Right lung (tissue), 5 donors: ENCODE results near the gene DEPDC5. TPM values are rescaled to one million over a fixed set of nuclear protein-coding genes. Genes with fewer than 3 reads are reported as not detected.
"Not testable (repeated sequence)": the region's sequence is repeated elsewhere in the genome, so short reads cannot be mapped to it uniquely, and the experiment has no call there.

Experiments used
- DNase-seq, 2 donors: peaks; one replicate each; pipeline ENCODE4 v3.0.0-alpha.2; 2013
- polyA plus RNA-seq, 5 donors: library from polyadenylated mRNA; unstranded; fragments of 120-200 nt; gene quantifications; one replicate each; pipeline versions ENCODE4 v1.2.1 to v1.2.3, GENCODE V29; 2013; ENCODE audit warnings: inconsistent platforms in 1 of 5, low replicate concordance in 1 of 5; ENCODE audit not compliant: insufficient read length in 5 of 5, insufficient read depth in 1 of 5

The DEPDC5 gene
- polyA plus RNA-seq, 5 donors: 12.2 to 19.4 (median 15.1) TPM

DNA sequence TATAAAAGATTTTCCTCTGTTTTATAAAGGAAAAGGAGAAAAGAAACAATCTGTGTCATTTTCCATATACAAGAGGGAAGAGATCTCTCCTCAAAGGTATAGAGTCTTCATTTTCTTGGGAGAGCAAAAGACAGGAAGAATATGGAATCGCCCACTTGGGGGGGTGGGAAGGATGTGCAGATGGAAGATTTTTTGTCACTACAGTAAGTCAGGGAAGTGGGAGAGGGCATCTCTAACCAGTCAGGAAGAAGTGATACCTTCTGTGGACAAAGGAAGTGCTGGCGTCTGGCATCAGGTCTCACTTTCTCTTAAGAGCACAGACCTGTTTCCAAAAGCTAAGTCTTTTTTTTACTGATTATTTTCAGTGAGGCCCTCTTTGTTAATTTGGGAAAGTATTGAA is 5.3 kb upstream of the DEPDC5 start:
- no peak for DNase-seq

DNA sequence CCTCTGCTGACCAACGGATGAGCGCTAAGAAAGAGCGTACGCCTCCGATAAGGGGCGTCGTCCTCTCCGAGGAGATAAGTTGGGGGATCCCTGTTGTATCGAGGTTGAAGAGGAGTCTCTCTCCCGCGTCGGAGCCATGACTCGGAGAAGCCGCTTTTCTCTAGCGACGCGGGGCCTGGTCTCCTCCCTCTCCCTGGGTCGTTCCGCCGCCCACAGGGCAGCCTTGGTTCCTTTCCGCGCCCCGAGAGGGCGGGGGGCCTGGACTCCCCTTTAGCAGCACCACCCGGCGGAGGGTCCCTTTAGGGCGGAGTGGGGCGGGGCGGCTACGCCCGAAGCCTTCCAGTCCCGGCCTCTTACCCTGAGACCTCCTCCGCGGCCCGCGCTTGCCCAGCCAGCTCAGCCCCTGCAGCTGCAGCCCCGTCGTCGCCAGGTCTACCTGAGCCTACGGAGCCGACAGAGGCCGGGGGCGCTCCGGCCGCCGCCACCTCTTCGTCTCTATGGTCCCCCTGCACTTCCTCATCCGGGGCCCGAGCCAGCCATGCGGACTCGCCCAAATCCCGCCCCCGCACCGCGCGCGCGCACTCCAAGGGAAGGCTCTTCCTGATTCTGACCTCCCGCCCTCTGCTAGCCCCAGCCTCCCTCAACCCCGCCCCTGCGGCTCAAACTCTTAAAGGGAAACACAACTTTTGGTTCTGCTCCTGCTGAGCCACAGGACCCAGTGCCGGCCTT is 4.0 kb upstream of the DEPDC5 start, which contains the start of gene PRR14L:
Gene PRR14L (minus strand): TSS at position 497 of the 729 bp plus-strand sequence. CDS start 11,272 bp downstream, outside the sequence.
- peak; percentile 95 to 96 for DNase-seq

DNA sequence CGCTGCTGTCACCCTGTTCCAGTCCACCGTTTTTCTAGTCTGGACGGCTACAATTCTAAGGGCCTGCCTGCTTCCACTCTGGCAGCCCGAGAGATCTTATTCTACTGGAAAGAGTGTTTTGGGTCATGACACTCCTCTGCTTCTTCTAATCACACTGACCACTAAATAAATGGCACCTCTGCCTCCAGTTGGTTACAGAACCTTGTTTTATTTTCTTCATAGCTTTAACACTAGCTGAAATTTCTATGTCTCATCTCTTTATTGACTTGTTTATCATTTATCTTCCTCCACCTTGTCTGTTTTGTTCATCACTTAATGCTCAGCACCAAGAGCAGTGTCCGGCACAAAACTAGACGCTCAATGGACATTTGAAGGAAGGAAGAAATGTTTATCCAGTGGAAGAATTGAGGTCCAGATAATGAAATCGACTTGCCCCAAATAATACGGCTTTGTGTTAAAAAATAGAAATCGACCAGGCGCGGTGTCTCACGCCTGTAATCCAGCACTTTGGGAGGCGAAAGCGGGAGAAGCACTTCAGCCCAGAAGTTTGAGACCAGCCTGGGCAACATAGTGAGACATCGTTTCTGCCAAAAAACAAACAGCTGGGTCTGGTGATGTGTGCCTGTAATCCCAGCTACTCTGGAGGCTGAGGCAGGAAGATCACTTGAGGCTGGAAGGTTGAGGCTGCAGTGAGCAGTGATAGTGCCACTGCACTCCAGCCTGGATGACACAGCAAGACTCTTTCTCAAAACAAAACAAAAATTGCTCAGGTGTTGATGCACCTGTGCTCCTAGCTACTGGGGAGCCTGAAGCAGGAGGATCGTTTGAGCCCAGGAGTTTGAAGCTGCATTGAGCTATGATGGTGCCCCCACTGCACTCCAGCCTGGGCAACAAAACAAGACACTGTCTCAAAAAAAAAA is 3.2 kb upstream of the DEPDC5 start:
- DNase-seq: no peak

DNA sequence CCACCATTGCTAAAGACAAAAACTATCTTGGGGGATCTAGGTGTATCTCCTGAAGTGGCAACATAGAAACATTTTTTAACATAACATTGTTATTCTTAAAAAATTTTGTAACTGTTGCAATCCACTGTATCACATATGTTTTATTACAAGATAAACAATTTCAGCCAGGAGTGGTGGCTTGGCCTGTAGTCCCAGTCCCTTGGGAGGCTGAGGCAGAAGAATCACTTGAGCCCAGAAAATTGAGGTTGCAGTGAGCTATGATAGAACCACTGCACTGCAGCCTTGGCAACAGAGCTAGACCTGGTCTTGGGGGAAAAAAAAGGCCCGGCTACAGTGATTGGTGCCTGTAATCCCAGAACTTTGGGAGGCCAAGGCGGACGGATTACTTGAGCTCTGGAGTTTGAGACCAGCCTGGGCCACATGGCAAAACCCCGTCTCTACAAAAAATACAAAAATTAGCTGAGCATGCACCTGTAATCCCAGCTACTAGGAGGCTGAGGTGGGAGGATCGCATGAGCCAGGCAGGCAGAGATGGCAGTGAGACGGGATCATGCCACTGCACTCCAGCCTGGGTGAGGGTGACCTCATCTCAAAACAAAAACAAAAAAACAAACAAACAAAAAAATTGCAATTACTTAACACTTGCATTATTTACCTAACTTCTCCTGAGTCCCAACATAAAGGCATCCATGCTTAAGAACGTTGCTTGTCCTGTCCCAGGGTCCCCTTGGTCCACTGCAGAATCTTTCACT is 1.5 kb upstream of the DEPDC5 start:
- DNase-seq: no peak

DNA sequence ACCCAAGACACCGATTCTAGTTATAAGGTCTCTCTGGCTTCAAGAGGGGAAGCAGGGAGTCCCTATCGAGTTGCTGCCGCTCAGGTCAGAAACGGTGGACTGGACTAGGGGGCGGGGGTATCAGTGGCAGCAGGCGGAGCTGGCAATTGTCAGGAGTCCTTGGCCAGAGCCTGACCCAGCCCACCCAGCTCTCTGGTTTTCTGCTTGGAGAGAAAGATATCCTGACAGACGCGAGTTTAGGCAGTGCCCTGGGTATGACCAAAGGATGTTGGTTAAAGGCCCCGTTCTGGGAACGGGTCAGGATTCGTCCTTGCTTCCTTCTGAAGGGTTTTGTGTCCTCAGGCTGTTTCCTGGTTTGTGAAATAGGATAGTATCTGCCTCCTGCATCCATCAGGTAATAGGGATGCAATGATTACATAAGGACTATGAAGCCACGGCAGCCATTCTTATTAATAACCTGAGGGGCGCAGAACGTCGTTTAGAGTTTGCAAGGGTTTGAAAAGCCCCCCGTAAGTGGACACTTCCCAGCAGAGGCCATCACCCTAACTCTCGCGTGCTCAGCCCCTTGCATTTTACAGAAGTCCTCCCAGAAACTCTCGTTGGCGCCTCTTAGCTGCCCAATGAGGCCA is 700 bp upstream of the DEPDC5 start:
- peak; percentile 32 to 43 for DNase-seq

DNA sequence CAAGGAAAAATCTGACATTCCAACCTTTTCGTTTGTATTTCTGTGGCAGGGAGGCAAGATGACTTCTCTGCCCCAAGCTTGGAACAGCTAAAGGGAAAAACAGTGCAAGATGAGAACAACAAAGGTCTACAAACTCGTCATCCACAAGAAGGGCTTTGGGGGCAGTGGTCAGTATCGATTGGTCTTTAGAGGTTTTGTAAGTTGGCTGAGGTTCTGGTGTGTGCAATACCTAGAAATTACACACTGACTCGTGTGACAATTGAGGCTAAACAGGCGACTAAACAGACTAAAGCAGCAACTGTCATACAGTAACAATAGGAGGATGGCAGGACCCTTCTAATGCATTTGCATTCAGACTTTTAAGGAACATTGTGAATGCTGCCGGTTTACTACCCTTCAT is 994 bp downstream of the DEPDC5 start:
- no peak for DNase-seq

DNA sequence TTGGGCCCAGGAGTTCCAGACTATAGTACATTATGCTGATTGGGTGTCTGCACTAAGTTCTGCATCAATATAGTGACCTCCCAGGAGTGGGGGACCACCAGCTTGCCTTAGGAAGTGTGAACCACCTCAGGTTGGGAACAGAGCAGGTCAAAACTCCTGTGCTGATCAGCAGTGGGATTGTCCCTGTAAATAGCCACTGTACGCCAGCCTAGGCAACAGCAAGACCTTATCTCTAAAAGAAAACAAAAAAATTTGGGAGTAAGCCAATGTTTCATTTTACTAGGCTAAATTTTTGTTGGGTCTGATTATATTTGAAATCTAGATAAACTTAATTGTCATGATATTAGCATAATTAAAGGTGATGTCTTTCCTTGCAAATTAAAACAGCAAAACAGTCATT is 3.4 kb downstream of the DEPDC5 start:
- DNase-seq: no peak

DNA sequence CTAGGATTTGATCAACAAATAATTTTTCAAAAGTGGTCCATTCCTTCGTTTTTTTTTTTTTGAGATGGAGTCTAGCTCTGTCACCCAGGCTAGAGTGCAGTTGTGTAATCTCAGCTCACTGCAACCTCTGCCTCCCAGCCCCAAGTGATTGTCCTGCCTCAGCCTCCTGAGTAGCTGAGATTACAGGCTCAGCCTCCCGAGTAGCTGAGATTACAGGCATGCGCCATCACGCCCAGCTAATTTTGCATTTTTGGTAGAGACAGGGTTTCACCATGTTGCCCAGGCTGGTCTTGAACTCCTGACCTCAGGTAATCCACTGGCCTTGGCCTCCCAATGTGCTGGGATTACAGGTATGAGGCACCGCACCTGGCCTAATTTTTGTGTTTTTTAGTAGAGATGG is 5.0 kb downstream of the DEPDC5 start:
- not testable (repeated sequence) for DNase-seq

DNA sequence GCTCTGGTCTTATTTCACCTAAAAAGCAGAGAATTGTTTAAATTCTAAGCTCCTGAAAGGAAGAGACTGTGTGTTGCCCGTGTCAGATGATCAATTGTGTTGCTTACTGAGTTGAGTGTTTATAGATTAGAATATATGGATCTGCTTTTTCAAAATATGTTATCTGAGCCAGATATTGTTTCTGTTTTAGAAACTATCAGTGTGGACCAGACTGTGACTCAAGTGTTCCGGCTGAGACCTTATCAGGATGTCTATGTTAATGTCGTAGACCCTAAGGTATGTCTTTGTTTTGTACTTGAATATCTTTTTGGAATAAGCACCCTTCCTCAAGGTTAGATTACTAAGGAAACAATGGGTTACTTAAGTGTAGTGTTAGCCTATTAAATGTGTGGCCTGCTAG is 11.0 kb downstream of the DEPDC5 start:
- no peak for DNase-seq

DNA sequence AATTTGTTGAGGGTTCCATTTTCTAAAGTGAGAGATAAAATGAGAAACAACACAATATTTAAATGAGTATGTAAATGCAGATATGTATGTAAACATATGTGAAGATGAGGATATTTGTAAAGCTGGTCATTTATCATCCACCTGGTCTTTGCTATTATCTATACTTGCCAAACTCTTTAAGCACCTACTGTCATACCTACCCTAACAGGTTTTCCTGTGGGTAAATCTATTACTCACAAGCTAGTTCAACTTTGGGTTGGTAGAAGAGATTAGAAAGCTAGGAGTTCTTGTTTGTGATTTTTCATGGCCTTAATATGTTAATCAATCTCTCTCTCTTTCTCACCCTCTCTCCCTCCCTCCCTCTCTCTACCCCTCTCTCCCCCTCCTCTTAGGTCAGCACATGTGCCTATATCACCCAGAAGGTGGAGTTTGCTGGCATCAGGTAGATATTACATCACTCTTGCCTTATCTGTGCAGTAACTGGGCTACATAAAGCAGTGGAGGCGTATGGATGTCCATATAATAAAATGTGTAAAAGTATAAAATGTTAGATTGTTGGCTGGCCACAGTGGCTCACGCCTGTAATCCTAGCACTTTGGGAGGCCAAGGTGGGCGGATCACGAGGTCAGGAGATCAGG is 14.7 kb downstream of the DEPDC5 start:
- DNase-seq: no peak

DNA sequence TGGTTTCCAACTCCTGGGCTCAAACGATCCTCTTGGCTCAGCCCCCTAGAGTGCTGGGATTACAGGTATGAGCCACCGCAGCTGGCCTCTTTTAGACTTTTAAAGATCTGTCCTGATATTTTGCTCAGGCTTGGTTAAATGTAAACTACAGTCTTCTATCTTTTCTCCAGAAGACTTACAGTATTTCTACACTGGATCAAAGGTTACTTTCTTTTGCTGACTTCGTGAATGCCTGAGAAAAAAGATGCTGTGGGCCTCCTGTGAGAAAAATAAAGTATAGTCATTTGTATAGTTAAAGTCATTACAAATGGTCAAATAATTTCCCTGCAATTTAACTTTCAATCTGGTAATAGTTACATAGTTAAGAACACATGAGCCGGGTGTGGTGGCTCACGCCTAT is 19.6 kb downstream of the DEPDC5 start:
- no peak for DNase-seq

DNA sequence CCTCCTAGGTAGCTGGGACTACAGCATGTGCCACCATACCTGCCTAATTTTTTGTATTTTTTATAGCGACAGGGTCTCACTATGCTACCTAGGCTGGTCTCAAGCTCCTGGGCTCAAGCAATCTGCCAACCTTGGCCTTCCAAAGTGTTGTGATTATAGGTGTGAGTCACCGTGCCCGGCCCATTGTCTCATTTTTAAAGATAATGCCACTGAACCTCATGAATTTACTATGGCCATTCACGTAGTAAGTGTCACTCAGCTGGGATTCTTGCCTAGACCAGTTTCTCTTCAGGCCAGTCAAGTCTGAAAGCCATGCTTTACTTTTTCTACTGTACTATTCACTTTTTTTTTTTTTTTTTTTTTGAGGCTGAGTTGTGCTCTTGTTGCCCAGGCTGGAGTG is 22.4 kb downstream of the DEPDC5 start:
- DNase-seq: no peak

DNA sequence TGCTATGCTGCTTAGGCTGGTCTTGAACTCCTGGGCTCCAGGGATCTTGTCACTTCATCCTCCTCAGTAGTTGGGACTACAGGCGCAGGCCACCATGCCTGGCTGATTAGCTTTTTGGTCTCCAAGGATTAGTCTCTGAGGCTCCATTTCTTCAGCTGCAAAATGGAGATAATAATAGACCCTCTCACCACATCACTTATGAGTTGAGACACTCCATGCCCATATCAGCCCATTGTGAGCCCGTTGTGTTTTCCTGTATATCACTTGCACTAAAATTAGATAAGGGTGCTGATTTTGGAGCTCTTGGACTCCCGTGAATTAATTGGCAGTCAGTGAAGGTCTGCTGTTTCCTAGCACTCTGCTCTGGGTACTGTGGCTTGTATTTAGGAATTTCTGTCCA is 36.0 kb downstream of the DEPDC5 start:
- DNase-seq: no peak

DNA sequence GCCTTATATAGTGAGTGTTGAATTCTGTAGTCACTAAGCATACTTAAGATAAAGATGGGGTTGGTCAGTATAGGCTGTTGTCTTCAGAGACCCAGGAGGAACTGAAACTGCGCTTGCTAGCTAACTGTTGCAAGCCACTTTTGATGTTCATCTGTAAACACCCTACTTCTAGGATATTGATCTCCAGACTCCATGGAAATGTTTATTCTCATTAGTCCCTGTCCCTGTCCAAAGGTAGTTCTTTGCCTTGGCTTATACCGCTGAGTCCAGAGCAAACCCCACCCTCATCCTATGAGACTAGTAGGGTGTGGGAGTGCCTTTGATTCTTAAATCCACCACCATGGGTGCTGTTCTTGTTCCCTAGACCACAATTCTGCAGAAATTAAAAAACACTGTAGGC is 36.4 kb downstream of the DEPDC5 start:
- no peak for DNase-seq

DNA sequence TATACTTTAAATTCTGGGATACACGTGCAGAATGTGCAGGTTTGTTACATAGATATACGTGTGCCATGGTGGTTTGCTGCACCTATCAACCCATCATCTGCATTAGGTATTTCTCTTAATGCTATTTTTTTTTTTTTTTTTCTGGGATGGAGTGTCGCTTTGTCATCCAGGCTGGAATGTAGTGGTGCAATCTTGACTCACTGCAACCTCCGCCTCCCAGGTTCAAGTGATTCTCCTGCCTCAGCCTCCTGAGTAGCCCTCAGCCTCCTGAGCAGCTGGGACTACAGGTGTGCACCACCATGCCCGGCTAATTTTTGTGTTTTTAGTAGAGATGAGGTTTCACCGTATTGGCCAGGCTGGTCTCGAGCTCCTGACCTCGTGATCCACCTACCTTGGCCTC is 45.5 kb downstream of the DEPDC5 start:
- not testable (repeated sequence) for DNase-seq

DNA sequence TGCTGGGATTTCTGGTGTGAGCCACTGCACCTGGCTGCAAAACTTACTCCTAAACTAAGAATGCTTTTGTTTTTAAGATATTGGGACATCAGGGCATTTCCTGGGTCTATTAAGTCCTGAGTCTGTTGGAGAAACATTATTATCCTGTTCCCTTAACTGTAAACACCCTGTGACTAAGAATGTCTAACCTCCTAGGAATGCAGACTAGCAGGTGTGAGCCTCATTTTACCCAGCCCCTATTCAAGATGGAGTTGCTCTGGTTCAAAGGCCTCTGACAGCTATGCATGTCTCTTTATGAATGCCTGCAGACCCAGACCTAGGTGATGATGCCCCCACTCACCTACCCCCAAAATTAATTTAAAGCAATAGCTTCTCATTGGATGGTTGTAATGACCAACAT is 46.2 kb downstream of the DEPDC5 start:
- DNase-seq: no peak

DNA sequence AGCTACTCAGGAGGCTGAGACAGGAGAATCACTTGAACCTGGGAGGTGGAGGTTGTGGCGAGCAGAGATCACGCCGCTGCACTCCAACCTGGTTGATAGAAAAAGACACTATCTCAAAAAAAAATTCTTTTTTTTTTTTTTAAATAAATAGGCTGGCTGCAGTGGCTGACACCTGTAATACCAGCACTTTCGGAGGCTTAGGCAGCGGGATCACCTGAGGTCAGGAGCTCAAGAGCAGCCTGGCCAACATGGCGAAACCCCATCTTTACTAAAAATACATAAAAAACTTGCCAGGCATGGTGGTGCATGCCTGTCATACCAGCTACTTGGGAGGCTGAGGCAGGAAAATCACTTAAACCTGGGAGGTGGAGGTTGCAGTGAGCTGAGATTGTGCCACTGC is 47.0 kb downstream of the DEPDC5 start:
- DNase-seq: not testable (repeated sequence)

DNA sequence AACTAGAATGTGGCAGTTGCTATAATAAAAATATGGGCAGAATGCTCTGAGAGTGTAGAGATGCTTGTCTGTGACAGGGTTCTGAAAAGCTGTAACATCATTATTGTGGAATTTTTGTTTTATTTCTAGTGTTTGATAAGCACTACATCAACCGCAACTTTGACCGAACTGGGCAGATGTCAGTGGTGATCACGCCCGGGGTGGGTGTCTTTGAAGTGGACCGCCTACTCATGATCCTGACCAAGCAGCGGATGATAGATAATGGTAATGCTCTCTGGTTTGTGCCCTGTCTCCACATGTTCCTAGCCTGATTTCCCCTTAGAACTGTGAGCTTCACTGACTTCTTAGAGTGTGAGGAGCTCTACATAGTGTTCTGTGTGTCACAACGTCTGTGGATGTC is 48.8 kb downstream of the DEPDC5 start:
- no peak for DNase-seq

DNA sequence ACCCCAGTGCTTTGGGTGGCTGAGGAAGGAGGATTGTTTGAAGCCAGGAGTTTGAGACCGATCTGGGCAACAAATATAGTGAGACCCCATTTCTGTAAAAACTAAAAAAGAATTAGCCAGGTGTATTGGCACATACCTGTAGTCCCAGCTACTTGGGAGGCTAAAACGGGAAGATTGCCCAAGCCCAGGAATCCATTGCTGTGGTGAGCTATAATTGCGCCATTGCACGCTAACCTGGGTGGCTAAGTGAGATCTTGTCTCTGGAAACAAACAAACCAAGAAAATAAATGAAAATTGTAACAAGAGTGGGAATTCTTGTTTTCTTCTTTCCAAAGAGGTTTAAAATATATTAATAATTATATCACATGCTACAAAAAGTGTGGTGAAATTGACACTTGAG is 52.9 kb downstream of the DEPDC5 start:
- no peak for DNase-seq

DNA sequence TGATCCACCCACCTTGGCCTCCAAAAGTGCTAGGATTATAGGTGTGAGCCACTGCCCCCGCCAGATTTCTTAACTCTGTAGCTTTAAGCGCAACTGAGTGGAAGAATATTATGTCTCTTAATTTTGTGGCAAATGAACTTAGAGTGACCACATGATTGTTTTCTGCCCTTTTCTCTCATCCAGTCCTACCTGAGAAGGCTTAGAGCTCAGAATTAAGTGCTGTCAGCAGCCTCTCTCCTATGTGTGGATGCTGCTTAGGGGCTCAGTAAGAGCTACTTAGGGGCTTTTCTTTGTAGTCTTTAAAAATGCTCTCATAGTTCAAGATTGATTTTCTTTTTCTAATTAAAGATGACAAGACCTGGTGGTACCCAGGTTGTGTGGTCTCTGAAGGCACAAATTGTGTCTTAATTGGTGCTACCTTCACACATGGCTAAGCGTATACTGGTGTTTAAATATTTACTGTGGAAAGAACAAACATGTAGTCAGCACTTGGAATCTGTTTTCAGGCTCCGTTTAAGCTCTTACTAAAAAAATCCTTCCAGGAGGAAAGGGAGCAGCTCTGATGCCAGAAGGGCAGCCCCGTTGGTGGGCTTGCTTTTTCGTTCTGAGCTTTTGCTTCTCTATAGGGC is 59.3 kb downstream of the DEPDC5 start:
- DNase-seq: no peak

DNA sequence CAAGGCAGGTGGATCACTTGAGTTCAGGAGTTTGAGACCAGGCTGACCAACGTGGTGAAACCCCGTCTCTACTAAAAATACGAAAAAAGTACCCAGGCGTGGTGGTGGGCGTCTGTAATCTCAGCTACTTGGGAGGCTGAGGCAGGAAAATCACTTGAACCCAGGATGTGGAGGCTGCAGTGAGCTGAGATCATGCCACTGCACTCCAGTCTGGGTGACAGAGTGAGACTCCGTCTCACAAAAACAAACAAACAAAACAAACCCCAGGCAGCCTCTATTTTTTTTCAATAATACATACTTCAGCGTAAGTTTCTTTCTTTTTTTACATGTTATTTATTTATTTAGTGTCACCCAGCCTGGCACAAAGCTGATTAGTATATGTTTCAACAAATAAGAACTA is 60.1 kb downstream of the DEPDC5 start:
- not testable (repeated sequence) for DNase-seq
